ENCODE results near the gene HDAC3. TPM values are rescaled to one million over a fixed set of nuclear protein-coding genes. Genes with fewer than 3 reads are reported as not detected.

The HDAC3 gene
- polyA plus RNA-seq, 1 experiment = 97.8 TPM

DNA sequence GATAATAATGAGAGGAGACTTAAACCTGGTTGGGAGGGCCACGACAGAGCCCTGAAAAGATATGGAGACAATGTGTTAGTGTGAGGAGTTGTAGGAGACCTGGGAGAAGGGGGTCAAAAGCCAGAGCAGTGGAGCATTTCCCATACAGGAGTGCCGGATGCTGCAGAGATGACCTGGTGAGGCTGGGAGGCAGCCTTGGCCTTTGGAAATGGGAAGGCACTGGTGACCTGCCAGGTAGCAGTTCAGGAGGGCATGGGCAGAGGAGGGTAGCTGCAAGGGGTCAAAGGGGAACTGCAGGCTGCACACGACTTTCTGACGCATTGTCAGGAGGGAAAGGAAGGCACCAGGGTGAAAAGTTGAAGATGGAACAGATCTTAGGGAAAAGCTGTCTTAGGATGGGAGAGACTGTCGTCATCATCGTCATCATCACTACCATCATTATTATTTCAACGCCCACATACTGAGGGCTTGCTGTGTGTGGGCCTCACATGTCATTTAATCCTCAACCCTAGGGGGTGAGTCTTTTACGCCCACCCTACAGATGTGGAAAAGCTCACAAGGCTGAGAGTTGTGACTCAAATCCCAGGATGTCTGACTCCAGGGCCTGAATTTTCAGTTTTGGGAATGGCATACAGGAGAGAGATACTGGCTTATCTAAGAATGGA lies 32.1 kb upstream of the HDAC3 start:
- Histone ChIP-seq H3K27me3 (ENCODE audit: control insufficient read depth, insufficient read depth, low read length) (no peaks in the 10 kb centered on the region), H3K36me3 (ENCODE audit: control insufficient read depth, insufficient read depth, low read length) (peaks cover 24% of the 10 kb centered on the region), H3K4me3 (ENCODE audit: low read depth, low read length) (no peak overlapping the region)
- CTCF ChIA-PET = interaction anchor here (0.6 to 3.1 kb wide), 13 partner anchors 8 to 323 kb away, joined by 3 to 19 read pairs (median 5); partner anchors contain the start of genes PCDH1 and RNF14
- POLR2A ChIA-PET = interaction anchor here (0.7 kb wide), 1 partner anchor 997 kb away, joined by 4 read pairs; no protein-coding TSS in a partner anchor
- DNase-seq (ENCODE audit: low read depth) = no peak
- no peak for TF ChIP-seq CTCF (IDR thresholded peaks at IDR 0.05; ENCODE audit: insufficient read depth, low read depth, low read length)

DNA sequence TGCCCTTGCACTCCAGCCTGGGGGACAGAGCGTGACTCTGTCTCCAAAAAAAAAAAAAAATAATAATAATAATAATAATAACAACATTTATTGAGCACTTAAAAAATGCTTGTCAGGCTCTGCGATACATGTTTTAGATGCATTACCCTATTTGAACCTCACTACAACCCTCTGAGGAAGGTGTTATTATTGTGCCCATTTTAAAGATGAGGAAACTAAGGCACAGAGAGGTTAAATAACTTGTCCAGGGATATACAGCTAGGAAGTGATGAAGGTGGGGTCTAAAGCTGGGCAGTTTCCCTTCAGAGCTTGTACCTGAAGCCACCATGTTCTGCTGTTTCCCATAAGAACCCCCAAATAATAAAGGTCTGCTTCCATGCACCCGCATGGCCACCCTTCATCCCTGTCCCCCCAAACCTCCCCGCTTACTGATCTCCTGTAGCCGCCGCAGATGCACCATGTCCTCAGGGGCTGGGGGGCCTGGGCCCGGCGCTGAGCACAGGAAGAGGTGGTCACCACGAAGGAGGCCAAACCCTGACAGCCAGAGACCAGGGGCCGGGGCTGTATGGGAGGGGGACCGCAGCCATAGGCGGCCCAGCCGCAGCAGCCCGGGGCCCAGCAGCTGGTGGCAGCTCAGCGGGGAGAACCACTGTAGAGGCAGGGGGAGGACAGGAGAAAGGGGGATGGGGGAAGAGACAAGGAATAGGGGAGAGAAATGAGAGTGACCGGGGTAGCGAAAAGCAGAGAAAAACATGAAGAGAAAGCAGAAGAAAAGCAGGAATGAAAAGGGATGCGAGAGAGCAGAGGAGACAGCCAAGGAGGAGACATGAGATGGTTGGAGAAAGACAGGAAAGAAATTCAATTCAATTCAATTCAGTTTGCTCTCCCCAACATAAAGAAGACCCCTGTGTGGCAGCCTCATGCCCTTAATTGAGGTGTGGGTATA lies 29.6 kb upstream of the HDAC3 start:
- POLR2A ChIA-PET = no interaction called here
- CTCF ChIA-PET = interaction anchor here (0.7 to 5.9 kb wide), 7 partner anchors 9 to 267 kb away, joined by 3 to 34 read pairs (median 3); partner anchors contain the start of genes ARAP3 and PCDH1
- Histone ChIP-seq H3K27me3 (ENCODE audit: control insufficient read depth, insufficient read depth, low read length) (no peaks in the 10 kb centered on the region), H3K36me3 (ENCODE audit: control insufficient read depth, insufficient read depth, low read length) (peaks cover 19% of the 10 kb centered on the region), H3K4me3 (ENCODE audit: low read depth, low read length) (no peak overlapping the region)
- no peak for DNase-seq (ENCODE audit: low read depth)
- no peak for TF ChIP-seq CTCF (IDR thresholded peaks at IDR 0.05; ENCODE audit: insufficient read depth, low read depth, low read length)

DNA sequence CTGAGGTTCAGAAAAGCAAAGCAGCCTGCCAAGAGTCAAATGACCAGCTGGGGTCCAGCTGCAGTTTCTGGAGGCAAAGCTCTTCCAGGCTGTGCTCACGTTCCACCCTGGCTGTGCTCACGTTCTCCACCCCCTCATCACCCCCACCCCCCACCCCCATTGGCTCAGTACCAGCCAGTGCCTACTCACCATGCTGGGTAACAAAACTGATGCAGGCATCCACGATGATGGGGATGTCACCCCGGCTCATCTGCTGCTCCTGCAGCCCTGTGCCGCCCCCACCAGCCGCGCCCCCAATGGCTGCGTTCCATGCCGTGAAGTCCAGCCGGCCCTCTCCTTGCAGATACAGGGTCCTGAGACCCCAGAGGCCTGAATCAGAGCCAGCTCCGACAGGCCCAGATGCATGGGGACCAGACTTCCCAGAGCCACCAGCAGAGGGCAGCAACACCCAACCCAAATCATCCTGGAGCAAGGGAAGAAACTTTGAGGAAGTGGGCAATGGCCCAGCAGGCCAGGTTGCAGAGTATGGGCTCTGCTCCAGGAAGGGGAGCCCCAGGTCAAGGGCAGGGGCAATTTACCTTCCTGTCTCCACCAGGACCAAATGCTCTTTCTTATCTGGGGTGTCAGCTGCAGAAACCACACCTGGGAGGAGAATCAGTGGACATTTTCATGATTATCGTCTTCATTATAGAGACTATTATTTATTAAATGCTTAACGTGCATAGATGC lies 28.2 kb upstream of the HDAC3 start:
- H3K27me3 ChIP-seq (ENCODE audit: control insufficient read depth, insufficient read depth, low read length) = no peaks in the 10 kb centered on the region
- DNase-seq (ENCODE audit: low read depth) = no peak
- POLR2A ChIA-PET = no interaction called here
- CTCF ChIA-PET = interaction anchor here (0.7 to 5.9 kb wide), 26 partner anchors 9 to 350 kb away, joined by 3 to 34 read pairs (median 4); partner anchors contain the start of genes ARAP3, DIAPH1, HDAC3 and PCDH1
- TF ChIP-seq CTCF (IDR thresholded peaks at IDR 0.05; ENCODE audit: insufficient read depth, low read depth, low read length) = peak; percentile 96
- H3K4me3 ChIP-seq (ENCODE audit: low read depth, low read length) = no peak overlapping the region
- H3K36me3 ChIP-seq (ENCODE audit: control insufficient read depth, insufficient read depth, low read length) = peaks cover 11% of the 10 kb centered on the region

DNA sequence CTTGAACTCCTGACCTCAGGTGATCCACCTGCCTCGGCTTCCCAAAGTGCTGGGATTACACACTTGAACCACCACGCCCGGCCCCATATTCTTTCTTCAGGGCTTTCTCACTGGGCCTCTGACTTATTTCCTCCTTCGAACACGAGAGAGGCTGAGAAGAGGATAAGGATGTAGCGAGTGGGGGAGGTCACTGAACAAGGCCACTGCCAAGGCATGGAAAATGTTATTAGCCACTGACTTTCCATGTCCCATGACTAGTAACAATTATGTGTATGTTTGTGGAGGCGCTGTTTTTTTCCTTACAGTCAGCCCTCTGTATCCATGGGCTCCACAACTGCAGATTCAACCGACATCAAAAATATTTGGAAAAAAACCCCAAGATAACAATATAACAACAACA lies 26.9 kb upstream of the HDAC3 start:
- CTCF ChIA-PET = interaction anchor here (1.0 to 5.9 kb wide), 5 partner anchors 10 to 215 kb away, joined by 3 to 34 read pairs (median 4); partner anchors contain the start of gene PCDH1
- Histone ChIP-seq H3K36me3 (ENCODE audit: control insufficient read depth, insufficient read depth, low read length) (peaks cover 6% of the 10 kb centered on the region; the same call in 1 of the 2 replicates), H3K4me3 (ENCODE audit: low read depth, low read length) (no peak overlapping the region), H3K27me3 (ENCODE audit: control insufficient read depth, insufficient read depth, low read length) (no peaks in the 10 kb centered on the region)
- POLR2A ChIA-PET = no interaction called here
- no peak for DNase-seq (ENCODE audit: low read depth)
- no peak for TF ChIP-seq CTCF (IDR thresholded peaks at IDR 0.05; ENCODE audit: insufficient read depth, low read depth, low read length)

All from BJ (cell line).